ENCODE results near the gene NSFL1C.

Gene NSFL1C

GRCh38 chr20:1489325-1489724 lies 22.7 kb upstream of the NSFL1C start:
- Histone ChIP-seq H3K4me3 (ENCODE audit: insufficient read depth, low read depth, low read length, poor library complexity, severe bottlenecking) (no peak overlapping the region), H3K9me3 (ENCODE audit: control insufficient read depth, low read length) (no peaks in the 10 kb centered on the region), H3K27ac (ENCODE audit: insufficient read depth, low read length, poor library complexity, severe bottlenecking) (no peak overlapping the region), H3K36me3 (ENCODE audit: control insufficient read depth, insufficient read depth, low read length) (no peaks in the 10 kb centered on the region), H3K27me3 (replicated peaks; ENCODE audit: control insufficient read depth, insufficient read depth, low read length, poor library complexity, severe bottlenecking) (no peaks in the 10 kb centered on the region), H3K4me1 (ENCODE audit: control insufficient read depth, insufficient read depth, low read length, poor library complexity, severe bottlenecking) (no peaks in the 10 kb centered on the region)
- DNase-seq = no peak

- no peaks in the 10 kb centered on the region for H3K9me3 ChIP-seq (ENCODE audit: control insufficient read depth, low read length)
- no peak overlapping the region for H3K4me3 ChIP-seq (ENCODE audit: insufficient read depth, low read depth, low read length, poor library complexity, severe bottlenecking)
- H3K4me1 ChIP-seq (ENCODE audit: control insufficient read depth, insufficient read depth, low read length, poor library complexity, severe bottlenecking) = no peaks in the 10 kb centered on the region
- DNase-seq = no peak
- no peaks in the 10 kb centered on the region for H3K27me3 ChIP-seq (replicated peaks; ENCODE audit: control insufficient read depth, insufficient read depth, low read length, poor library complexity, severe bottlenecking)
- H3K27ac ChIP-seq (ENCODE audit: insufficient read depth, low read length, poor library complexity, severe bottlenecking) = no peak overlapping the region
- H3K36me3 ChIP-seq (ENCODE audit: control insufficient read depth, insufficient read depth, low read length) = no peaks in the 10 kb centered on the region
Observed at GRCh38 chr20:1486566-1486965, 19.9 kb upstream of the NSFL1C start.

DNA sequence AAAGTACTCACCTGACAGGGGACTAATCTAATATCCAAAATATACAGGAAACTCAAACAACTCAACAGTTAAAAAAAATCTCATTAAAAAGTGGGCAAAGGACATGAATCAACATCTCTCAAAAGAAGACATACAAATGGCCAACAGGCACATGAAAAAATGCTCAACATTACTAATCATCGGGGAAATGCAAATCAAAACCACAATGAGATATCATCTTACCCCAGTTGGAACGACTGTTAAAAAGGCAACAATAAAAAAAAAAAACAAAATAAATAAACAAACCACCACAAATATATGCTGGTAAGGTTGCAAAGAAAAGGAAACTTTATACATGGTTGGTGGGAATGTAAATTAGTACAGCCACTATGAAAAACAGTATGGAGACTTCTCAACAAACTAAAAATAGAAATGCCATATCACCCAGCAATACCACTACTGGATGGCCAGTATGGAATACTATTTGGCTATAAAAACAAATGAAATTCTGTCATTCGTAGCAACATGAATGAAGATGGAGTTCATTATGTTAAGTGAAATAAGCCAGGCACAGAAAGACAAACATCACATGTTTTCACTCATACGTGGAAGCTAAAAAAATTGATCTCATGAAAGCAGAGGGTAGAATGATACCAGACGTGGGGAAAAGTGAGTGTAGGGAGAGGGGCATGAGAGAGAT lies 17.9 kb upstream of the NSFL1C start:
- Histone ChIP-seq H3K4me3 (ENCODE audit: insufficient read depth, low read depth, low read length, poor library complexity, severe bottlenecking) (no peak overlapping the region), H3K27ac (ENCODE audit: insufficient read depth, low read length, poor library complexity, severe bottlenecking) (no peak overlapping the region), H3K4me1 (ENCODE audit: control insufficient read depth, insufficient read depth, low read length, poor library complexity, severe bottlenecking) (no peaks in the 10 kb centered on the region), H3K9me3 (ENCODE audit: control insufficient read depth, low read length) (no peaks in the 10 kb centered on the region), H3K36me3 (ENCODE audit: control insufficient read depth, insufficient read depth, low read length) (no peaks in the 10 kb centered on the region), H3K27me3 (replicated peaks; ENCODE audit: control insufficient read depth, insufficient read depth, low read length, poor library complexity, severe bottlenecking) (no peaks in the 10 kb centered on the region)
- DNase-seq = no peak

- Histone ChIP-seq H3K27ac (ENCODE audit: insufficient read depth, low read length, poor library complexity, severe bottlenecking) (no peak overlapping the region), H3K9me3 (ENCODE audit: control insufficient read depth, low read length) (no peaks in the 10 kb centered on the region), H3K4me1 (ENCODE audit: control insufficient read depth, insufficient read depth, low read length, poor library complexity, severe bottlenecking) (no peaks in the 10 kb centered on the region), H3K27me3 (replicated peaks; ENCODE audit: control insufficient read depth, insufficient read depth, low read length, poor library complexity, severe bottlenecking) (no peaks in the 10 kb centered on the region), H3K36me3 (ENCODE audit: control insufficient read depth, insufficient read depth, low read length) (no peaks in the 10 kb centered on the region), H3K4me3 (ENCODE audit: insufficient read depth, low read depth, low read length, poor library complexity, severe bottlenecking) (no peak overlapping the region)
- DNase-seq = no peak
Observed at GRCh38 chr20:1479831-1480595, 13.4 kb upstream of the NSFL1C start.

DNA sequence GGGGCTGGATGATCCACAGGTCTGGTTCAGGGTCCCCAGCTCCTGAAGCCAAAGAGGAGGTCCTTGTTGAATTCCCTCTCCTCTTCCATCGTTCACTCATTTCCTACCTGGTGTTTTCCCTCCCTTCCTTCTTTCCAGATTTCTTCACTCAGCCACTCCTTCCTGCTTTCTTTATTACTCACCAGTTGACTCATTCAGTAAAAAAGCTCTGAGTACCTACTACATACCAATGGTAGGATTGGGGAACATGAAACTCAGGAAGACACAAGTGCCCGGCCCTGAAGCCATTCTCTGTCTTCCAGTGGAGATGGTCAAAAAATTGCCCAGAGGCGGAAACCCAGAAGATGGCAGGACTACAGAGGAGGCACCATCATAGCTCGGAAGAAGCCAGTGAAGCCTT lies 11.9 kb upstream of the NSFL1C start:
- Histone ChIP-seq H3K9me3 (ENCODE audit: control insufficient read depth, low read length) (no peaks in the 10 kb centered on the region), H3K4me1 (ENCODE audit: control insufficient read depth, insufficient read depth, low read length, poor library complexity, severe bottlenecking) (no peaks in the 10 kb centered on the region), H3K27me3 (replicated peaks; ENCODE audit: control insufficient read depth, insufficient read depth, low read length, poor library complexity, severe bottlenecking) (no peaks in the 10 kb centered on the region), H3K27ac (ENCODE audit: insufficient read depth, low read length, poor library complexity, severe bottlenecking) (no peak overlapping the region), H3K4me3 (ENCODE audit: insufficient read depth, low read depth, low read length, poor library complexity, severe bottlenecking) (no peak overlapping the region), H3K36me3 (ENCODE audit: control insufficient read depth, insufficient read depth, low read length) (no peaks in the 10 kb centered on the region)
- no peak for DNase-seq

GRCh38 chr20:1477896-1478490 lies 11.3 kb upstream of the NSFL1C start:
- Histone ChIP-seq H3K36me3 (ENCODE audit: control insufficient read depth, insufficient read depth, low read length) (no peaks in the 10 kb centered on the region), H3K4me1 (ENCODE audit: control insufficient read depth, insufficient read depth, low read length, poor library complexity, severe bottlenecking) (no peaks in the 10 kb centered on the region), H3K27me3 (replicated peaks; ENCODE audit: control insufficient read depth, insufficient read depth, low read length, poor library complexity, severe bottlenecking) (no peaks in the 10 kb centered on the region), H3K27ac (ENCODE audit: insufficient read depth, low read length, poor library complexity, severe bottlenecking) (no peak overlapping the region), H3K4me3 (ENCODE audit: insufficient read depth, low read depth, low read length, poor library complexity, severe bottlenecking) (no peak overlapping the region), H3K9me3 (ENCODE audit: control insufficient read depth, low read length) (no peaks in the 10 kb centered on the region)
- no peak for DNase-seq

DNA sequence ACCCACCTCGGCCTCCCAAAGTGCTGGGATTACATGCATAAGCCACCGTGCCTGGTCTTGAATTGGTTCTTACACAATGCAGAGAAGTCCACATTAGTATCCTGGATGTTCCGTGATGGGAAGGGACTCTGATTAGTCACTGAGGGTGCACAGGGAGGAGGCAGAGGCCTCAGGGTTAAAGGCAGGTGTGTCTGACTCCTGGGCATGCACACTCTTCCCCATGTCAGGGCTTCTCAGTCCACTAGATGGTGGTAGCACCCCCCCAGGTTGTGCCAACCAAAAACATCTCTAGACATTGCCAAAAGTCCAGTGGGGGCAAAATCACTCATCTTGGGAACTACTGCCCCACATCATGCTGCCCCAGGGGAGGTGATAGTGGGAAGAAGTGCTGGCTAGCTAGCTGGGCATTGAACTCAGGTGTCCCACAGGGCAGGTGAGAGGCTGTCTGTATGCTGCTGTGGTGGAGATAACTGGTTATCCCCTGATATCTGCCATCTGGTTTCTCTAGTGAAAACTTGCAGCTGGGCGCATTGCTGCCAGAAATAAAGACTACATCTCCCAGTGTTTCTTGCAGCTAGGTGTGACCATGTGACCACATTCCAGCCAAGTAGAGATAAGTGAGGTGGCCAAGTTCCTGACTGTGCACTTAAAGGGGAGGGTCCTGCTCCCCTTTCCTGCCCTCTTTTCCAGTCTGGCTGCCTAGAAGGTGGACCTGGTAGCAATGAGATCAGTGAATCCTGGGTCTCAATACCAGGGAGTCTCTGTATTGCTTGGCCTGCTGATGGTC lies 8.4 kb upstream of the NSFL1C start:
- H3K9me3 ChIP-seq (ENCODE audit: control insufficient read depth, low read length) = no peaks in the 10 kb centered on the region
- no peaks in the 10 kb centered on the region for H3K4me1 ChIP-seq (ENCODE audit: control insufficient read depth, insufficient read depth, low read length, poor library complexity, severe bottlenecking)
- no peaks in the 10 kb centered on the region for H3K36me3 ChIP-seq (ENCODE audit: control insufficient read depth, insufficient read depth, low read length)
- H3K4me3 ChIP-seq (ENCODE audit: insufficient read depth, low read depth, low read length, poor library complexity, severe bottlenecking) = no peak overlapping the region
- DNase-seq = no peak
- H3K27ac ChIP-seq (ENCODE audit: insufficient read depth, low read length, poor library complexity, severe bottlenecking) = no peak overlapping the region
- H3K27me3 ChIP-seq (replicated peaks; ENCODE audit: control insufficient read depth, insufficient read depth, low read length, poor library complexity, severe bottlenecking) = no peaks in the 10 kb centered on the region

DNA sequence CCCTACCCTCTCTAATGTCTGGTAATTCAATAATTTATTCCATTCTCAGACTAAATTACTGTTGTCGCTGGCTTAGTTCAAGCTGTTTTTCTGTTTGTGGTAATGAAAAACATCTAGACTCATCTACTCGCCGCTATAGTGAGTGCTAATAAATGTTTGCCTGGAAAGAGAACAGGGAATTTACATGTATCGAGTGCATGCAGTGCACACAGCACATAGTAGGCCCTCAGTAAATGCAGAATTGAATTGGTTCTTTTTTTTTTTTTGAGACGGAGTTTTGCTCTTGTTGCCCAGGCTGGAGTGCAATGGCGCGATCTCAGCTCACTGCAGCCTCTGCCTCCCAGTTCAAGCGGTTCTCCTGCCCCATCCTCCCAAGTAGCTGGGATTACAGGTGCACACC lies 7.7 kb upstream of the NSFL1C start:
- no peak overlapping the region for H3K4me3 ChIP-seq (ENCODE audit: insufficient read depth, low read depth, low read length, poor library complexity, severe bottlenecking)
- H3K4me1 ChIP-seq (ENCODE audit: control insufficient read depth, insufficient read depth, low read length, poor library complexity, severe bottlenecking) = no peaks in the 10 kb centered on the region
- no peaks in the 10 kb centered on the region for H3K36me3 ChIP-seq (ENCODE audit: control insufficient read depth, insufficient read depth, low read length)
- no peaks in the 10 kb centered on the region for H3K27me3 ChIP-seq (replicated peaks; ENCODE audit: control insufficient read depth, insufficient read depth, low read length, poor library complexity, severe bottlenecking)
- no peak for DNase-seq
- no peaks in the 10 kb centered on the region for H3K9me3 ChIP-seq (ENCODE audit: control insufficient read depth, low read length)
- H3K27ac ChIP-seq (ENCODE audit: insufficient read depth, low read length, poor library complexity, severe bottlenecking) = no peak overlapping the region

DNA sequence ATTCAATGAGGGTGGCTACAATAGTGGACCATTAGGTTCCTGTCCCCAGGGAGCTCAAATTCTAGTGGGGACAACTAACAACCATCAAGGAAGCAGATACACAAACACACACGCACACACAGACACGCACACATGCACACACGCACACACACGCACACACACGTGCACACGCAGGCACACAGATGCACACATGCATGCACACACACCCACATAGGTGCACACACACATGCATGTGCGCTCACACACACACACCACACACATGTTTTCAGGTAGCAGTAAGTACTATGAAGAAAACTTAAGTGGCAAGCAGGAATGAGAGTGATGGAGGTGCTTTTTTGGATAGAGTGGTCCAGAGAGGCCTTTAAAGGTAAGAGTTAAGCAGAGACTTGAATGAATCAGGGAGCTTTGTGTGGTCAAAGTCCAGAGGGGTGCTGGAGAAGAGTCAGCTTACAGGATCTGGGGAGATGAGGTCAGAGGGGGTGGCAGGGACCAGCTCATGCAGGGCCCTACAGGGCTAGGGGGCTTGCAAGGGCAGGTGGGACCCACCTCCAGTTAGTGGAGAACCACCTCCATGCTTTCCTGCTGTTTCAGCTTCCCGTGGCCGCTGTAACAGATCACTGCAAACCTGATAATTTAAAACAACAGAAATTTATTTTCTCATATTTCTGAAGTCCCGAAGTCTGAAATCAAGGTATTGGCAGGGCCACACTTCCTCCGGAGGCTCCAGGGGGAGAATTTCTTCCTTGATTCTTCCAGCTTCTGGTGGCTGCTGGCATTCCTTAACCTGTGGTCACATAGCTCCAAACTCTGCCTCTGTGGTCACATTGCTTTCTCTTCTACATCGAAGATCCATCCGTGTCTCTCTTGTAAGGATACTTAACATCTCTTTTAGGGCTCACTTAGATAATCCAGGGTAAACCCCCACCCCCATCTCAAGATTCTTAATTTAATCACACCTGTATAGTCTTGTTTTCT lies 6.9 kb upstream of the NSFL1C start:
- Histone ChIP-seq H3K27ac (ENCODE audit: insufficient read depth, low read length, poor library complexity, severe bottlenecking) (no peak overlapping the region), H3K9me3 (ENCODE audit: control insufficient read depth, low read length) (no peaks in the 10 kb centered on the region)

More for the DNA sequence above, 6.9 kb upstream of the NSFL1C start:
- DNase-seq = no peak
- no peaks in the 10 kb centered on the region for H3K4me1 ChIP-seq (ENCODE audit: control insufficient read depth, insufficient read depth, low read length, poor library complexity, severe bottlenecking)
- H3K4me3 ChIP-seq (ENCODE audit: insufficient read depth, low read depth, low read length, poor library complexity, severe bottlenecking) = no peak overlapping the region
- no peaks in the 10 kb centered on the region for H3K27me3 ChIP-seq (replicated peaks; ENCODE audit: control insufficient read depth, insufficient read depth, low read length, poor library complexity, severe bottlenecking)
- H3K36me3 ChIP-seq (ENCODE audit: control insufficient read depth, insufficient read depth, low read length) = no peaks in the 10 kb centered on the region

All from effector memory CD4-positive, alpha-beta T cell (primary cell).